Thoracic aorta (tissue), 2 donors: Measurements from ENCODE around the gene CD1C. TPM values are rescaled to one million over a fixed set of nuclear protein-coding genes. Genes with fewer than 3 reads are reported as not detected.
"Not testable (repeated sequence)": the region's sequence is repeated elsewhere in the genome, so short reads cannot be mapped to it uniquely, and the experiment has no call there.

ENCODE experiments used
- ATAC-seq: fragments of 150-250 bp; one replicate; pipeline ENCODE4 v1.8.0; 2017; ENCODE audit warnings: low read depth; ENCODE audit not compliant: insufficient number of reproducible peaks, low FRiP score
- DNase-seq: peaks from one replicate; pipeline ENCODE4 v3.0.0-alpha.2; 2020; ENCODE audit warnings: low spot score
- H3K27ac ChIP-seq, 2 donors: fragments of 200-600 bp; sonication (generic); 1 replicate in 1 of 2; 2 replicates in 1 of 2; pipeline ENCODE4 v1.5.1; 2016; ENCODE audit warnings: mild to moderate bottlenecking in 2 of 2, moderate library complexity in 2 of 2
- H3K27me3 ChIP-seq: fragments of 200-600 bp; sonication (generic); replicated peaks from 2 replicates; pipeline ENCODE4 v1.6.0; 2016; ENCODE audit warnings: mild to moderate bottlenecking; ENCODE audit not compliant: insufficient read depth
- H3K36me3 ChIP-seq: fragments of 200-600 bp; sonication (generic); one replicate; pipeline ENCODE4 v1.5.1; 2016
- H3K4me1 ChIP-seq, 2 donors: fragments of 200-600 bp; sonication (generic); 1 replicate in 1 of 2; 2 replicates in 1 of 2; pipeline versions ENCODE4 v1.5.1 to v1.6.0; 2016; ENCODE audit warnings: low read depth in 2 of 2, mild to moderate bottlenecking in 1 of 2; ENCODE audit not compliant: control insufficient read depth in 1 of 2
- H3K4me3 ChIP-seq: fragments of 200-600 bp; sonication (generic); 2 replicates; pipeline ENCODE4 v1.5.1; 2016; ENCODE audit warnings: mild to moderate bottlenecking
- H3K9me3 ChIP-seq: fragments of 200-600 bp; sonication (generic); 2 replicates; pipeline ENCODE4 v1.5.1; 2016
- total RNA-seq, 2 donors: library from RNA; depleted of rRNA; stranded (reverse); fragments of >200 nt; gene quantifications; one replicate each; pipeline versions ENCODE4 v1.1.0 to v1.2.3, GENCODE V29; 2016
- TF ChIP-seq, protein P1 (sequence below): fragments of 200-600 bp; sonication (generic); IDR thresholded peaks from one replicate; pipeline ENCODE4 v1.5.1; 2019; ENCODE audit warnings: antibody characterized with exemption

CD1C gene
- total RNA-seq, 2 donors from 2014 or later = not detected

GRCh38 chr1:158335213-158335532 lies 45.5 kb downstream of the CD1C start:
- no peaks in the 10 kb centered on the region for H3K9me3 ChIP-seq
- TF ChIP-seq, protein P1, sequence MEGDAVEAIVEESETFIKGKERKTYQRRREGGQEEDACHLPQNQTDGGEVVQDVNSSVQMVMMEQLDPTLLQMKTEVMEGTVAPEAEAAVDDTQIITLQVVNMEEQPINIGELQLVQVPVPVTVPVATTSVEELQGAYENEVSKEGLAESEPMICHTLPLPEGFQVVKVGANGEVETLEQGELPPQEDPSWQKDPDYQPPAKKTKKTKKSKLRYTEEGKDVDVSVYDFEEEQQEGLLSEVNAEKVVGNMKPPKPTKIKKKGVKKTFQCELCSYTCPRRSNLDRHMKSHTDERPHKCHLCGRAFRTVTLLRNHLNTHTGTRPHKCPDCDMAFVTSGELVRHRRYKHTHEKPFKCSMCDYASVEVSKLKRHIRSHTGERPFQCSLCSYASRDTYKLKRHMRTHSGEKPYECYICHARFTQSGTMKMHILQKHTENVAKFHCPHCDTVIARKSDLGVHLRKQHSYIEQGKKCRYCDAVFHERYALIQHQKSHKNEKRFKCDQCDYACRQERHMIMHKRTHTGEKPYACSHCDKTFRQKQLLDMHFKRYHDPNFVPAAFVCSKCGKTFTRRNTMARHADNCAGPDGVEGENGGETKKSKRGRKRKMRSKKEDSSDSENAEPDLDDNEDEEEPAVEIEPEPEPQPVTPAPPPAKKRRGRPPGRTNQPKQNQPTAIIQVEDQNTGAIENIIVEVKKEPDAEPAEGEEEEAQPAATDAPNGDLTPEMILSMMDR = no peak
- H3K4me3 ChIP-seq = no peak overlapping the region
- no peak overlapping the region for H3K27ac ChIP-seq
- no peaks in the 10 kb centered on the region for H3K4me1 ChIP-seq
- H3K36me3 ChIP-seq = no peaks in the 10 kb centered on the region
- H3K27me3 ChIP-seq = no peaks in the 10 kb centered on the region
- ATAC-seq (no peak), DNase-seq (no peak)

DNA sequence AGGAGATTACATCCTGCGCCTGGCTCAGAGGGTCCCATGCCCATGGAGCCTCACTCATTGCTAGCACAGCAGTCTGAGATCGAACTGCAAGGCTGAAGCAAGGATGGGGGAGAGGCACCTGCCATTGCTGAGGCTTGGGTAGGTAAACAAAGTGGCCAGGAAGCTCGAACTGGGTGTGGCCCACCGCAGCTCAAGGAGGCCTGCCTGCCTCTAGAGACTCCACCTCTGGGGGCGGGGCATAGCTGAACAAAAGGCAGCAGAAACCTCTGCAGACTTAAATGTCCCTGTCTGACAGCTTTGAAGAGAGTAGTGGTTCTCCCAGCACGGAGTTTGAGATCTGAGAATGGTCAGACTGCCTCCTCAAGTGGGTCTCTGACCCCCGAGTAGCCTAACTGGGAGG lies 46.7 kb downstream of the CD1C start:
- H3K4me1 ChIP-seq, H3K9me3 ChIP-seq, H3K36me3 ChIP-seq, ATAC-seq, H3K27ac ChIP-seq, H3K4me3 ChIP-seq, DNase-seq, H3K27me3 ChIP-seq: not testable (repeated sequence)

Other genes starting within 250 kb of the CD1C start
- gene CD1D, start 109.0 kb upstream of the CD1C start, total RNA-seq = 1 to 10 TPM; 1.9 to 2.4 TPM
- not detected for gene CD1A, start 35.5 kb upstream of the CD1C start, total RNA-seq
- gene CD1B, start 41.6 kb downstream of the CD1C start, total RNA-seq = not detected
- gene CD1E, start 64.0 kb downstream of the CD1C start, total RNA-seq = not detected
- gene OR10T2, start 109.5 kb downstream of the CD1C start, total RNA-seq = not detected
- not detected for gene OR10K2, start 136.3 kb downstream of the CD1C start, total RNA-seq
- gene OR10K1, start 171.9 kb downstream of the CD1C start, total RNA-seq = not detected
- not detected for gene OR10R2, start 182.3 kb downstream of the CD1C start, total RNA-seq